Measurements from ENCODE around the gene CSMD2. TPM values are rescaled to one million over a fixed set of nuclear protein-coding genes. Genes with fewer than 3 reads are reported as not detected.

The CSMD2 gene
- total RNA-seq, 4 donors from 2014 or later, result 0.16 to 1.00 (median 0.27) TPM; not detected in 1

GRCh38 chr1:33777337-33777736 lies 387.7 kb downstream of the CSMD2 start:
- H3K4me1 ChIP-seq, result no peaks in the 10 kb centered on the region
- no peaks in the 10 kb centered on the region for H3K27me3 ChIP-seq
- no peak overlapping the region for H3K4me3 ChIP-seq
- 31 to 62% methylated on average over 2 to 4 of the region's 4 CpGs for WGBS, 2 donors (ENCODE audit: low coverage in 1 of 2)
- intact Hi-C loops (cut with DNase I; ENCODE audit: low total_unique reads) (no loop called here), in situ Hi-C loops (cut with MboI; ENCODE audit: low pct_ligation_motif_present in 1 of 4, low pct_unique_long_range_greater_than_20kb in 1 of 4, low sequenced_read_pairs in 3 of 4) (no loop called here)
- TF ChIP-seq POLR2A (IDR thresholded peaks at IDR 0.05) (no peak), EP300 (IDR thresholded peaks at IDR 0.05; ENCODE audit: low read depth) (no peak), POLR2AphosphoS5 (IDR thresholded peaks at IDR 0.05) (no peak), CTCF (IDR thresholded peaks at IDR 0.05) (no peak)
- H3K36me3 ChIP-seq, result no peaks in the 10 kb centered on the region
- DNase-seq, result no peak
- H3K9me3 ChIP-seq, result no peaks in the 10 kb centered on the region
- H3K27ac ChIP-seq, result no peak overlapping the region

GRCh38 chr1:33768821-33769220 lies 396.2 kb downstream of the CSMD2 start:
- Histone ChIP-seq H3K4me3 (no peak overlapping the region), H3K27me3 (no peaks in the 10 kb centered on the region), H3K4me1 (no peaks in the 10 kb centered on the region), H3K27ac (no peak overlapping the region), H3K9me3 (no peaks in the 10 kb centered on the region), H3K36me3 (no peaks in the 10 kb centered on the region)
- intact Hi-C loops (cut with DNase I; ENCODE audit: low total_unique reads), result no loop called here
- 53 to 57% methylated on average over 1 to 2 of the region's 2 CpGs for WGBS, 2 donors (ENCODE audit: low coverage in 1 of 2)
- in situ Hi-C loops (cut with MboI; ENCODE audit: low pct_ligation_motif_present in 1 of 4, low pct_unique_long_range_greater_than_20kb in 1 of 4, low sequenced_read_pairs in 3 of 4), result no loop called here
- no peak for DNase-seq
- no peak for TF ChIP-seq EP300 (IDR thresholded peaks at IDR 0.05; ENCODE audit: low read depth)

- H3K4me3 ChIP-seq, result no peak overlapping the region
- intact Hi-C loops (cut with DNase I; ENCODE audit: low total_unique reads) (no loop called here), in situ Hi-C loops (cut with MboI; ENCODE audit: low pct_ligation_motif_present in 1 of 4, low pct_unique_long_range_greater_than_20kb in 1 of 4, low sequenced_read_pairs in 3 of 4) (no loop called here)
- H3K9me3 ChIP-seq, result no peaks in the 10 kb centered on the region
- DNase-seq, result no peak
- no peaks in the 10 kb centered on the region for H3K27me3 ChIP-seq
- H3K36me3 ChIP-seq, result no peaks in the 10 kb centered on the region
- no peak for TF ChIP-seq POLR2AphosphoS5 (IDR thresholded peaks at IDR 0.05)
- no peak for TF ChIP-seq POLR2A (IDR thresholded peaks at IDR 0.05)
- no peak overlapping the region for H3K27ac ChIP-seq
- H3K4me1 ChIP-seq, result no peaks in the 10 kb centered on the region
- 56 to 59% methylated on average over 2 of the region's 2 CpGs for WGBS, 2 donors (ENCODE audit: low coverage in 1 of 2)
These were observed 396.9 kb downstream of the CSMD2 start for GRCh38 chr1:33768106-33768505.

GRCh38 chr1:33764149-33764548 lies 400.9 kb downstream of the CSMD2 start:
- TF ChIP-seq POLR2AphosphoS5 (IDR thresholded peaks at IDR 0.05), result no peak
- TF ChIP-seq EP300 (IDR thresholded peaks at IDR 0.05; ENCODE audit: low read depth), result no peak
- no peak for TF ChIP-seq CTCF (IDR thresholded peaks at IDR 0.05)
- no peak for TF ChIP-seq POLR2A (IDR thresholded peaks at IDR 0.05)
- intact Hi-C loops (cut with DNase I; ENCODE audit: low total_unique reads) (no loop called here), in situ Hi-C loops (cut with MboI; ENCODE audit: low pct_ligation_motif_present in 1 of 4, low pct_unique_long_range_greater_than_20kb in 1 of 4, low sequenced_read_pairs in 3 of 4) (no loop called here)
- no peaks in the 10 kb centered on the region for H3K36me3 ChIP-seq
- no peaks in the 10 kb centered on the region for H3K9me3 ChIP-seq
- WGBS, 2 donors (ENCODE audit: low coverage in 1 of 2), result 81% methylated on average over 4 of the region's 4 CpGs; no CpG with 5 or more reads in 1 of the 2 donors
- H3K4me1 ChIP-seq, result no peaks in the 10 kb centered on the region
- no peak for DNase-seq
- no peaks in the 10 kb centered on the region for H3K27me3 ChIP-seq
- H3K27ac ChIP-seq, result no peak overlapping the region
- no peak overlapping the region for H3K4me3 ChIP-seq

- H3K9me3 ChIP-seq, result no peaks in the 10 kb centered on the region
- intact Hi-C loops (cut with DNase I; ENCODE audit: low total_unique reads), result no loop called here
- H3K4me3 ChIP-seq, result no peak overlapping the region
- no peak for DNase-seq
- H3K36me3 ChIP-seq, result no peaks in the 10 kb centered on the region
- in situ Hi-C loops (cut with MboI; ENCODE audit: low pct_ligation_motif_present in 1 of 4, low pct_unique_long_range_greater_than_20kb in 1 of 4, low sequenced_read_pairs in 3 of 4), result no loop called here
- no peaks in the 10 kb centered on the region for H3K4me1 ChIP-seq
- 52% methylated on average over 3 of the region's 3 CpGs; no CpG with 5 or more reads in 1 of the 2 donors for WGBS, 2 donors (ENCODE audit: low coverage in 1 of 2)
- TF ChIP-seq CTCF (IDR thresholded peaks at IDR 0.05), result no peak
- no peak for TF ChIP-seq POLR2A (IDR thresholded peaks at IDR 0.05)
- TF ChIP-seq POLR2AphosphoS5 (IDR thresholded peaks at IDR 0.05), result no peak
- no peak for TF ChIP-seq EP300 (IDR thresholded peaks at IDR 0.05; ENCODE audit: low read depth)
- H3K27me3 ChIP-seq, result no peaks in the 10 kb centered on the region
- no peak overlapping the region for H3K27ac ChIP-seq
These were observed 401.6 kb downstream of the CSMD2 start for GRCh38 chr1:33763406-33763805.

All from transverse colon (tissue), 4 donors.